ENCODE data around the gene SPATA31C1.

DNA sequence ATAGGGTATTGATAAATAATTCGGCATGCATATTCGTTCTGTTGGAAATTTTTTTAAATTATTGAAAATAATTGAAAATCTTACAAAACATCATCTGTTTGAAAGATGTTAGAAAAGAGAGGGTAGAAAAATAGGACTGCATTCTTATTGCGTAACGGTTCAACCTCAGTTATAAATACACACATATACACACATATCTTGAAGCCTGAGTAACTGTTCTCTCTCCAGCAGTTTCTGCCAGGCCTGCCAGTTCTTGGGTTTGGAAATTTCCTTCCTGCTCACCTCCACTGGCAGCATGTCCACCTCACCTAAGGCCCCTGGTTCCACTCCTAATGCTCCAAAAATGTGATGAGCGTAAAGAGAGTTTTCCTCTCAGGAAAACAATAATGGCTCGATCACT lies 26.0 kb upstream of the SPATA31C1 start:
- TF ChIP-seq, protein P1, sequence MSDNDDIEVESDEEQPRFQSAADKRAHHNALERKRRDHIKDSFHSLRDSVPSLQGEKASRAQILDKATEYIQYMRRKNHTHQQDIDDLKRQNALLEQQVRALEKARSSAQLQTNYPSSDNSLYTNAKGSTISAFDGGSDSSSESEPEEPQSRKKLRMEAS (IDR thresholded peaks at IDR 0.05; ENCODE audit: insufficient read depth, insufficient read length) = no peak
- TF ChIP-seq, protein P2, sequence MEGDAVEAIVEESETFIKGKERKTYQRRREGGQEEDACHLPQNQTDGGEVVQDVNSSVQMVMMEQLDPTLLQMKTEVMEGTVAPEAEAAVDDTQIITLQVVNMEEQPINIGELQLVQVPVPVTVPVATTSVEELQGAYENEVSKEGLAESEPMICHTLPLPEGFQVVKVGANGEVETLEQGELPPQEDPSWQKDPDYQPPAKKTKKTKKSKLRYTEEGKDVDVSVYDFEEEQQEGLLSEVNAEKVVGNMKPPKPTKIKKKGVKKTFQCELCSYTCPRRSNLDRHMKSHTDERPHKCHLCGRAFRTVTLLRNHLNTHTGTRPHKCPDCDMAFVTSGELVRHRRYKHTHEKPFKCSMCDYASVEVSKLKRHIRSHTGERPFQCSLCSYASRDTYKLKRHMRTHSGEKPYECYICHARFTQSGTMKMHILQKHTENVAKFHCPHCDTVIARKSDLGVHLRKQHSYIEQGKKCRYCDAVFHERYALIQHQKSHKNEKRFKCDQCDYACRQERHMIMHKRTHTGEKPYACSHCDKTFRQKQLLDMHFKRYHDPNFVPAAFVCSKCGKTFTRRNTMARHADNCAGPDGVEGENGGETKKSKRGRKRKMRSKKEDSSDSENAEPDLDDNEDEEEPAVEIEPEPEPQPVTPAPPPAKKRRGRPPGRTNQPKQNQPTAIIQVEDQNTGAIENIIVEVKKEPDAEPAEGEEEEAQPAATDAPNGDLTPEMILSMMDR (IDR thresholded peaks at IDR 0.05; ENCODE audit: extremely low read depth in 1 of 2, insufficient read depth in 1 of 2, low read depth in 1 of 2, low read length in 2 of 2) = no peak
- TF ChIP-seq POLR2AphosphoS5 (IDR thresholded peaks at IDR 0.05; ENCODE audit: insufficient read depth, low read depth, low read length) (no peak), EZH2 (IDR thresholded peaks at IDR 0.05; ENCODE audit: borderline replicate concordance, low read depth, low read length, severe bottlenecking) (no peak)
